Large intestine (tissue), 1 donor: ENCODE results near the gene HOXB9. TPM values are rescaled to one million over a fixed set of nuclear protein-coding genes. Genes with fewer than 3 reads are reported as not detected.

Experiments
- polyA plus RNA-seq: library from polyadenylated mRNA; unstranded; fragments of 120-200 nt; gene quantifications from one replicate; pipeline ENCODE4 v1.2.1, GENCODE V29; 2013

HOXB9 gene
- polyA plus RNA-seq, 1 donor = 0.03 TPM

Other genes with a start within 250 kb of the HOXB9 start
- 3.0 TPM for gene SKAP1, start 196.1 kb downstream of the HOXB9 start, polyA plus RNA-seq
- gene HOXB1, start 95.3 kb downstream of the HOXB9 start, polyA plus RNA-seq = 0.07 TPM
- 18.6 TPM for gene HOXB2, start 81.2 kb downstream of the HOXB9 start, polyA plus RNA-seq
- 5.9 TPM for gene HOXB4, start 48.0 kb downstream of the HOXB9 start, polyA plus RNA-seq
- 30.8 TPM for gene HOXB3, start 36.1 kb downstream of the HOXB9 start, polyA plus RNA-seq
- 25.7 TPM for gene HOXB5, start 32.6 kb downstream of the HOXB9 start, polyA plus RNA-seq
- 9.8 TPM for gene HOXB6, start 21.4 kb downstream of the HOXB9 start, polyA plus RNA-seq
- 3.5 TPM for gene HOXB7, start 15.3 kb downstream of the HOXB9 start, polyA plus RNA-seq
- 1.8 TPM for gene HOXB8, start 11.1 kb downstream of the HOXB9 start, polyA plus RNA-seq
- gene PRAC1, start 96.2 kb upstream of the HOXB9 start, polyA plus RNA-seq = not detected
- gene PRAC2, start 96.8 kb upstream of the HOXB9 start, polyA plus RNA-seq = not detected
- not detected for gene HOXB13, start 102.4 kb upstream of the HOXB9 start, polyA plus RNA-seq
- gene TTLL6, start 190.9 kb upstream of the HOXB9 start, polyA plus RNA-seq = 3.1 TPM
- gene CALCOCO2, start 204.7 kb upstream of the HOXB9 start, polyA plus RNA-seq = 159 TPM